ENCODE results near the gene TMEM147.
"Not testable (repeated sequence)": the region's sequence is repeated elsewhere in the genome, so short reads cannot be mapped to it uniquely, and the experiment has no call there.

TMEM147 gene

DNA sequence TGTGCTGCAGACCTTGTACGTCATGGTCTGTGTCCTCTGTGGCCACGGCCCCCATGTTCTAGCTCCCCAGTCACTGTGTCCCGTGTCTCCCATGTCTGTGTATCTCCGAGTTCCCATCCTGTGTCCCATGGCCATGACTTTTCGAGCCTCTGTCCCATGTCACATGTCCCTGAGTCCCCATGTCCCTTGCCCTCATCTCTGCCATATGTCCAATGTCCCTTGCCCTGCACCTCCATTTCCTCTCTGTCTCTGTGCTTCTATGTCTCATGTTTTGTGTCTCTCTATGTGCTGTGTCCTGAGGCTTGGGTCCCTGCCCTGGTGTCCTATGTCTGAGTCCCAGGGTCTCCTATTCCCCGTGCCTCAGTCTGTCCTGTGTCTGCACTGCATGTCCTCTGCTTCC lies 16.0 kb downstream of the TMEM147 start:
- DNase-seq, result no peak

DNA sequence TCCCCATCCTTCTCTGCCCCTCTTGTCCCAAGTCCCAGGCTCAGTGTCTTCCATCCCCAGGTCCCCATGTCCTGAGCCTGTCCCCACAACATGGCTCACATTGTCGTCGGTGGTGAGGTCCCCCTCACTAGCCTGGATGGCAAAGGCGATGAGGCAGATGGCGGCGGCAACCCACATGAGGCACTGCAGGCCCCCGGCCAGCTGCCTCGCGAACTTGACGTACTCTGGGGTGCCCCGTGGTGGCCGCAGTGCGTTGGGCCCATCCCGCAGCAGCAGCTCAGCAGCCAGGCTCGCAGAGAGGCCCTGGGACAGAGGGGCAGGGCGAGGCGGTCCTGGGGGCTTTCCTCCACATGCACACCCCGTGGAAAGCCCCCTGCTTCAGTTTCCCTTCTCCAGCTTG lies 16.9 kb downstream of the TMEM147 start:
- DNase-seq, result no peak

DNA sequence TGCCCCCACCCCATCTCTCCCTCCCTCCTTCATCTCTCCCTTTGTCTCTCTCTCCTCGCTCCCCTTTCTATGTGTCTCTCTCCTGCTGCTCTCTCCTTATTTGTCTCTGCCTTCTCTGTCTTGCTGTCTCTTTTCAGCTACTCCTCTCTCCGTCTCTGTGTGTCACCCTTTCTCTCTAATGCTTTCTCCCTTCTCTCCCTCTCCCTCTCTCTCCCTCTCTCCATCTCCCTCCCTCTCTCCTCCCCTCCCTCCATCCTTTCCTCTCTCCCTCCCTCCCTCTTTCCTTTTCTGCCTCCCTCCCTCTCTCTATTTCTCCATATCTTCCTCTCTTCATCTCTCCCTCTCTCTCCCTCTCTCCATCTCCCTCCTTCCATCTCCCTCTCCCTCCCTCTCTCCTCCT lies 17.4 kb downstream of the TMEM147 start:
- no peak for DNase-seq

DNA sequence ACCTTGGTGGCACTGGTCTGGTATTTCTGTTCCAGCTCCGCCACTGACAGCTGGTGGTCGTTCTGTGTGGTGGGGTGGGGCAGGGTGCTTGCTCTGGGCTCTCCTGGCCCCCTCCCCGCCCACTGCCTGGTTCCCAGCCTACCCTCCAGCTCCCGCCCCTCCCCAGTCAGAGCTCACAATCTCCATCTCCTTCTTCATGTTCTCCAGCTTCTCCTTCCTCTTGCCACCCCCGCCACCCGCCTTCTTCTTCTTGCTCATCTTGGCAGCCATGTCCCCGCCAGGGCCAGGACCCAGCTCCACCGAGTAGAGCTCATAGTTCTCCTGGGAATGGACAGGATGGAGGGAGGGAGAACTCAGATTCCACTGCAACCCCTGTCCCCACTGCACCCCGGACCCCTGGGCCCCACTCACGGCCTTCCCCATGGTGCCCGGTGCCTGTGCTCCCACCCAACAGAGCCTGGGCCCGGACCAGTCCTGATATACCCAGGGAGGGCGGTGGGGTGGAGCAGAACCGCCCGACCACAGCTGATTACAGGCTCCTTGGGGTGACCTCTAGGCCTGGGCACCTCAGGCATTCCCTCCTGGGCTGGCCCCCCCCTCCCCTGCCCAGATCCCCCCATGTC lies 17.9 kb downstream of the TMEM147 start, which contains the start of gene ATP4A:
Gene ATP4A (minus strand): TSS at position 452 of the 623 bp plus-strand sequence. CDS start 29 bp downstream, at position 423.
- DNase-seq, result no peak

DNA sequence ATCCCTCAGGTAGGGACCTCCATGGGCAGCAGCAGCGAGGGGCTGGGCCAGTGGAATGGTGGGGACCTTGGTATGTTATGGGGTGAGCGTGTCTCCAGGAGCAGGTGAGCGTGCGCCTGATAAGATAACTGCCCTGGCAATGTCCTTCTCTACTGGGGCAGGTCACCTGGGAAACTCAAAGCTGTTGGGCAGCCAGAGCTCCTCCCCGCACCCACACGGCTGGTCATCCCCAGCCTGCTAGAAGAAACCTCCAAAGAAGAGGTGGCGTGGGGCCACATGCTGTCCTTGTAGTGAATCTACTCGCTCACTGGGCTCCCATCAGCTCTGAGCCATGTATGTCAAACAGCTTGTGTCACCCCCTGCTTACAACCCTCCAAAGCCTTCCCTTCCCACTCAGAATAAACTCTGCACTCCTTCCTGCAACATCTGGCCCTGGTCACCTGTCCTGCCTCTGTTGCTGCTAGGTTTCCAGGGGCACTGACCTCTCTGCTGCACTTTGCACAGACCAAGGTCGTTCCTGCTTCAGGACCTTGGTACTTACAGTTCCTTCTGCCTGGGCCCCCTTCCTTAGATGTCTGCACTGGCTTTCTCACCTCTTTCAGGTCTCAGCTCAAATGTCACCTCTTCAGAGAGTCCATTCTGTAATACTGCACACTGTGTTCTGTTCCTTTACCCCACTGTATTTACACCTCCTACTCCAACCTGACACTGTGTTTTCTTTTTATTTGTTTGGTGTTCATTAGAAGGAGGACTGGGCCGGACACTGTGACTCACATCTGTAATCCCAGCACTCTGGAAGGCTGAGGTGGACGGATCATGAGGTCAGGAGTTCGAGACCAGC lies 19.8 kb downstream of the TMEM147 start:
- DNase-seq, result no peak

DNA sequence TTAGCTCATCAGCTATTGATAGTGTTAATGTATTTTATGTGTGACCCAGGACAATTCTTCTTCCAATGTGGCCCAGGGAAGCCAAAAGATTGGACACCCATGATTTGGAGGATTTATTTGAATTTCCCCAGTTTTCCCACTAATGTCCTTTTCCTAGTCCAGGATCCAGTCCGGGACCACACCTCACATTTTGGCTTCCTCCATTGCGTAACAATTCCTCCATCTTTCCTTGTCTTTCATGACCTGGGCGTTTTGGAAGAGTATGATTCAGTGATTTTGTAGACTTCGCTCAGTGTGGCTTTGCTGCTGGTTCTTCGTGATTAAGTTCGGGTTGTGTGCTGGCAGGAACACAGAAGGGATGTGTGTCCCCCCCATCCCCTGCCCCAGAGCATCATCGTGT lies 21.3 kb downstream of the TMEM147 start:
- no peak for DNase-seq

DNA sequence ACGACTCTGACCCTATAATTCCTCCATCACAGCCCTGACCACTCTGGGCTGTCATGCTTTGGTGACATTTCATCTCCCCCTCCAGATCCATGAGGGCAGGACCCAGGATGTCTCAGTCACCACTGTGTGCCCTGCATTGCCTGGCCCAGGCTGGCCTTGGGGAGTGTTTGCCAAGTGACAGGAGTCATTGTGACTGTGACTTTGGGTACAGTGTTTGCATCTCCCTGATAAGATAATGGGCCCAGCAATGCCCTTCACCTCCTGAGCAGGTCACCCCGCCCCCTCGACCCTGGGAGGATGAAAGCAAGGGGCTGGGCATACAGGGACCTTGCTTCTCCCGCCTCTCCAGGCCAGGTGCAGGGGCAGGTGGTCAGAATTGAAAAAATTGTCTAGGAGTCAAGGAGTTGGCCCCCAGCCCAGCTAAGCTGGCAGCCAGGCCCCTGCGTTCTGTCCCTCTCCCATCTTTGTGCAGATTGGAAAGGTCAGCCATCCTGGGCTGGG lies 23.9 kb downstream of the TMEM147 start:
- no peak for DNase-seq

DNA sequence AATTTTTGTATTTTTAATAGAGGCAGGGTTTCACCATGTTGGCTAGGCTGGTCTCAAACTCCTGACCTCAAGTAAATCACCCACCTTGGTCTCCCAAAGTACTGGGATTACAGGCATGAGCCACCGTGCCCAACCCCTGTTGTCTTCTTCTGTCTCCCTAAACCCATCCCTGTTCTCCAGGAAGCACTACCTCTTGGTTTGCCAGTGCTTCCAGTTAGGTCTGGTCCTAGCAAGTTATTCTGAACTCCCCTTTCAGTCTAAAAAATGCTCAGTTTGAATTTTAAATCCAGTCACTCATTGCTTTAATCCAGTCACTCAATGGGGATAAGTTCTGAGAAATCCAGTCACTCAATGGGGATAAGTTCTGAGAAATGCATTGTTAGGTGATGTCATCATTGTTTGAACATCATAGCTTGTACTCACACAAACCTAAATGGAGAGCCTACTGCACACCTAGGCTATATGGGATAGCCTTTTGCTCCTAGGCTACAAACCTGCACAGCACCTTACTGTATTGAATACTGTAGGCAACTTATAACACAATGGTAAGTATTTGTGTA lies 26.1 kb downstream of the TMEM147 start:
- no peak for DNase-seq

DNA sequence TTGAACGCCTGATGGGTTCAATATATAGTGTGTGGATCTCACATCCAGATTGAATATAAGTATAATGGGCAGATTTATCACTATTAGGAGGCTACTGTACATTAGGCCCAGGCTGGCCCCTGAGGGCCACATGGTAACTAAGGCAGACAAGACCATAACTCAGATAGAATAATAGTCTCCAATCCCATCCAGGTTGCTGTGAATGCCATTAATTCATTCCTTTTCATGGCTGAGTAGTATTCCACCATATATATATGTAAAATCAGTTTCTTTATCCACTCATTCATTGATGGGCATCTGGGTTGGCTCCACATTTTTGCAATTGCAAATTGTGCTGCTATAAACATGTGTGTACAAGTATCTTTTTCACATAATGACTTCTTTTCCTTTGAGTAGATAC lies 32.5 kb downstream of the TMEM147 start:
- DNase-seq, result no peak

DNA sequence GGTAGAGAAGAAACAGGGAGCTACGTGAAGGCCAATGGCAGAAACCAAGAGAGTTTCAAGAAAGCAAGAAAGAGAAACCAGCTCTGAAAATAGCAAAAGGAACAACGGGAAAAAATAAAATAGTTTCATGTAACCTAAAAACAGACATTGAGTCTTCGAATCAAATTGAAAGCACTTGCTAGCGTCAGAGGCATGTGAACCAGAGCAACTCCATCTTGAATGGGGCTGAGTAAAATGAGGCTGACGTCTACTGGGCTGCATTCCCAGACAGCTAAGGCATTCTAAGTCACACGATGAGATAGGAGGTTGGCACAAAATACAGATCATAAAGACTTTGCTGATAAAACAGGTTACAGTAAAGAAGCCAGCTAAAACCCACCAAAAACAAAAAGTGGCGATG lies 33.3 kb downstream of the TMEM147 start:
- no peak for DNase-seq

DNA sequence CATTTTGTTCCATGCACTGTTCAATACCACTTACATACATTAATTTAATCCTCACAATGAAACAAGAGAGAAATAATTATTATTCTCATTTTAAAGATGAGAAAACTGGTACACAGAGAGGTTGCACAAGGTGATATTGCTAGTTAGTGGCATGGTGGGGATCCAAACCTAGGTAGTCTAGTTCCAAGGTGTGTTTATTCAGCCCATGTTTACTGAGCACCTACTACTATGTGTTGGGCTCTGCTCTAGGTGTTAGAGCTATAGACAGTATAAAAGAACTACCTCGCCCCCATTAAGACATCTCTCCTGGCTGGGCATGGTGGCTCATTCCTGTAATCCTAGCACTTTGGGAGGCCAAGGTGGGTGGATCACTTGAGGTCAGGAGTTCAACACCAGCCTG lies 37.3 kb downstream of the TMEM147 start:
- DNase-seq, result no peak

DNA sequence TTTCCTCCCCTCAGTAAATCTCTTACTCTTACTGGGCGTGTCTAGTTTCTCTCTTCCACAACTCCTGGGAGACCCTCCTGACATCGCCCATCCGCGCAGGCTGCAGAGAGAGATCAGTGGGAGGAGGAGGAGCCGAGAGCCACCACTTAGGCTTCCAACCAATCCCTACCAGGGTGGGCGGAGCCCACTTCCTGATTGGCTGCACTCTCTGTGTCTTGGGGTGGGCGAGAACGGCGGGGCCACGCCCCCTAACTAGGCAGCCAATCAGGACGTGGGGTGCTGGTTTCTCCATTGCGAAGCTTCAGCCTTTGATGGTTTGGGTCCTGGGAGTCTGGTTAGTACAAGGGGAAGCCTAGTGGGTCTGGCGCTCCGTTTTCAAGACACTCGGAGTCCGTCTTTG lies 40.4 kb downstream of the TMEM147 start, which contains the start of gene PMIS2:
Gene PMIS2 (plus strand): TSS at position 326 of the 400 bp plus-strand sequence. CDS start 87 bp downstream, outside the sequence.
- peak in 2 of 56 donors; percentile 3 to 29 for DNase-seq

DNA sequence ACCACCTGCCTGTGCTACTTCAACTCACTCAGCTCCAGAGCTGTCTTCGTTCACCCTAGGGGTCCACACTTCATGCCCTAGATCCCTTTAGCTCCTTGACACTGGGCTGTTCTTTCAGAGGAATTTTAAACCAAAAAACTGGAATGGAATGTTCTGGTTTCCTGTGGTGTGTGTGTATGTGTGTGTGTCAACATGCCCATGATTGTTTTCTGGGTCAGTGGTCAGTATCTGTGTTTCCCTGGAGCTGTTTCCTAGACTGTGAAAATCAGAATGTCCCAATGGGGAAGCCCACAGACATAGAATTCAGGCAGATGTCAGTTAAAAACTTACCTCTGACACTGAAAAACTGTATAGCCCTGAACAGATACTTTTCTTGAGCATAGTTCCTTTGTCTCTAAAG lies 41.9 kb downstream of the TMEM147 start:
- no peak for DNase-seq

DNA sequence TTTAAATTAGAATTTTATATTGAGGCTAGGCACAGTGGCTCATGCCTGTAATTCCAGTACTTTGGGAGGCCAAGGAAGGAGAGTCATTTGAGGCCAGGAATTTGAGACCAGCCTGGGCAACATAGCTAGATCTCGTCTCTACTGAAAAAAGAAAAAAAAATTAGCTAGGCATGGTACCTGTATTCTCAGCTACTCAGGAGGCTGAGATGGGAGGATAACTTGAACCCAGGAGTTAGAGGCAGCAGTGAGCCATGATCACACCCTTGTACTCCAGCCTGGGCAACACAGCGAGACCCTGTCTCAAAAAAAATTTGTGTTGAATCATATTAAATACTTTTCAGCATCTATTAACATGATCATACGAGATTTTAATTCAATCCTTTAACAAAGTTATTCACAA lies 45.4 kb downstream of the TMEM147 start:
- DNase-seq, result no peak

DNA sequence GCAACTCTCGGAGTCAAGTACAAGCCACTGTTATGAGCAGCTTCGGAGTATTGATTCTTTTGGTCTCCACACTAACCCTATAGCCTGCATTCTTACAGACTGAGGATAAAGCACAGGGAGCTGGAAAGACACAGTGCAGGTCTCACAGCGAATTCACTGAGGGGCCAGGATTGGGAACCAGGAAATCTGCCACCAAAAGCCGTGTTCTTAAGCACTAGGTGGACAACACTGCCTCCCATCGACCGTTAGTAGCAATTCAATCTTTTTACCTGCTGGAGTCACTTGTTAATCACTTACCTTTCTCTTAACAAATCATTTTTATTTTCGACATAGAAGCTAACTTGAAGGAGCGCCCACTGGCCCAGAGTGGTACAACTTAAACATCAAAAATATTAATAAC lies 46.8 kb downstream of the TMEM147 start:
- peak in 3 of 56 donors; percentile 0 to 8 (median 0) for DNase-seq

DNA sequence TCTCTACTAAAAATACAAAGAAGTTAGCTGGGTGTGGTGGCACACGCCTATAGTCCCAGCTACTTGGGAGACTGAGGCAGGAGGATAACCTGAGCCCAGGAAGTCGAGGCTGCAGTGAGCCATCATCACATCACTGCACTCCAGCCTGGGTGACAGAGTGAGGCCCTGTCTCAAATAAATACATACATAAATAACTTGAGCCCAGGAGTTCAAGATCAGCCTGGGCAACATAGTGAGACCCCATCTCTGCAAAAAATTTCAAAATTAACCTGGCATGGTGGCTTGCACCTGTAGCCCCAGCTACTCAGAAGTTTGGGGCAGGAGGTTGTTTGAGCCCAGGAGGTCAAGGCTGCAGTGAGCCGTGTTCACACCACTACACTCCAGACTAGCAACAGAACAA lies 49.6 kb downstream of the TMEM147 start:
- not testable (repeated sequence) for DNase-seq

DNA sequence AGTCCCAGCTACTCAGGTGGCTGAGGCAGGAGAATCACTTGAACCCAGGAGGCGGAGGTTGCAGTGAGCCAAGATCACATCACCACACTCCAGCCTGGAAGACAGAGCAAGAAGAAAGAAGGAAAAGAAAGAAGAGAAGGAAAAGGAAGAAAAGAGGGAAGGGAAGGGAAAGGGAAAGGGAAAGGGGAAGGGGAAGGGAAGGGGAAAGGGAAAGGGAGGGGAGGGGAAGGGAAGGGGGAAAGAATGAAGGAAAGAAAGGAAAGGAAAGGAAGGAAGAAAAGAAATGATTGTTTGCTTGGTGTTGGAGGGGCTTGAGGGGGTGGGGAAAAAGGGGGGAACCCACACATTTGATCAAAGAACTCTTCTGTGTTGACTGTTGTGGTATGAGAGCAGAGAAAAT lies 50.5 kb downstream of the TMEM147 start:
- DNase-seq, result no peak

DNA sequence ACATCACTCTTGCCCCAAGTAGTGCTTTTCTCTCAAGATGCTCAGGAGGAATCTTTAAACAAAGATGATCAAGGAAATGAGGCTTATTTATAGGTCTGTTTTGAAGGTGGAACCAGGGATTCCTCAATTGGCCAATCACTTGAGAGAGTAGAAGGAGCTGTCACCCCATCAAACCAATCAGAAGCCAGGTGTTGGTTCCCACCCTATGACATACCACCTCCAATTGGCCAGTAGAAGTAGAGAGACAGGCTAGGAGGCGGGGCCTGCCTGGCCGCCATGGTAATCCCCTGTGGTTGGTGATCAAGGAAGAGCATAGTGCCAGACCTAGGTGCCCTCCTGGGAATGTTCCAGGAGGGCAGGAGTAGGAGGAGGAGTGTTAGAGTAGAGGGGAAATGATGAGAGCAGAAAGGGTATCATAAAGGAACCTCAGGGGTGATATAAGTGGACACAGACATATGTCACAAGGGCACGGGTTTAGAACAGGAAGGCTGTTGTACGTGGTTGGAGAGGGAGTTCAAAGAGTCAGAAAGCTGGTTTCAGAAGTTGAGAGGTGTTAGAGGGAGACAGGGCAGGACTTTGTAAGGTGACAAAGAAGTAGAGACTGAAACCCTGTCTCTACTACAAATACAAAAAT lies 51.1 kb downstream of the TMEM147 start:
- DNase-seq, result no peak
